ENCODE results near the gene CCT8L2. TPM values are rescaled to one million over a fixed set of nuclear protein-coding genes. Genes with fewer than 3 reads are reported as not detected.
"Not testable (repeated sequence)": the region's sequence is repeated elsewhere in the genome, so short reads cannot be mapped to it uniquely, and the experiment has no call there.

Gene CCT8L2
- total and polyA plus RNA-seq, 2 of the 4 experiments (the other 2 are of a cell fraction): not detected

GRCh38 chr22:16634092-16634491 lies 41.5 kb upstream of the CCT8L2 start:
- H4K5ac ChIP-seq (ENCODE audit: low read depth, low read length); H3K4me3 ChIP-seq (ENCODE audit: insufficient read depth, low read depth, low read length): not testable (repeated sequence)

GRCh38 chr22:16628476-16628875 lies 35.9 kb upstream of the CCT8L2 start:
- H2BK5ac ChIP-seq (ENCODE audit: low read depth, low read length, poor library complexity, severe bottlenecking); H4K20me1 ChIP-seq (ENCODE audit: insufficient read depth, low read length); H3K79me1 ChIP-seq (ENCODE audit: low read depth in 1 of 2, low read length in 2 of 2); CTCF ChIA-PET; dilution Hi-C loops (cut with HindIII; ENCODE audit: low sequenced_read_pairs, unreplicated experiment); H2AK9ac ChIP-seq (replicated peaks; ENCODE audit: low read depth, low read length, poor library complexity); H3K9me1 ChIP-seq (ENCODE audit: insufficient read depth, low read length); ATAC-seq (ENCODE audit: low read depth); BruUV-seq (replicated peaks); H2BK120ac ChIP-seq (ENCODE audit: low read depth, low read length); H3K9ac ChIP-seq (ENCODE audit: low read depth, low read length); H3K4ac ChIP-seq (ENCODE audit: low read depth, low read length); H3K18ac ChIP-seq (ENCODE audit: low read depth, low read length); intact Hi-C loops (cut with micrococcal nuclease); H4K8ac ChIP-seq (ENCODE audit: low read depth in 2 of 2, low read length in 2 of 2); H2BK20ac ChIP-seq (ENCODE audit: low read depth, low read length); H2AFZ ChIP-seq (replicated peaks; ENCODE audit: low read length, poor library complexity); in situ Hi-C loops (cut with MboI; ENCODE audit: low sequenced_read_pairs); H2AK5ac ChIP-seq (ENCODE audit: low read depth, low read length); H2BK15ac ChIP-seq (ENCODE audit: low read depth, low read length); H3K27ac ChIP-seq (ENCODE audit: insufficient read depth, low read length); H3K36me3 ChIP-seq (ENCODE audit: control insufficient read depth, insufficient read depth, low read length); H3K4me1 ChIP-seq (ENCODE audit: control insufficient read depth, insufficient read depth, low read length); H3K9me3 ChIP-seq (ENCODE audit: control insufficient read depth, insufficient read depth, low read length); POLR2A ChIA-PET (ENCODE audit: unreplicated experiment); H3K23ac ChIP-seq (ENCODE audit: low read depth, low read length); H4K91ac ChIP-seq (ENCODE audit: insufficient read depth, low read depth, low read length); H3K27me3 ChIP-seq (ENCODE audit: control insufficient read depth, insufficient read depth, low read length); H4K5ac ChIP-seq (ENCODE audit: low read depth, low read length); H3K56ac ChIP-seq (ENCODE audit: extremely low read depth, insufficient read depth, low read length); H3K4me3 ChIP-seq (ENCODE audit: insufficient read depth, low read depth, low read length); H3K14ac ChIP-seq (replicated peaks; ENCODE audit: low read depth, low read length); H3K4me2 ChIP-seq (ENCODE audit: low read depth, low read length); DNase-seq: not testable (repeated sequence)
- WGBS, 2 experiments (ENCODE audit: extremely low coverage in 2 of 2, insufficient read length in 1 of 2): no CpG with 5 or more reads among the region's 1 CpG

More at GRCh38 chr22:16634092-16634491, 41.5 kb upstream of the CCT8L2 start:
- intact Hi-C loops (cut with micrococcal nuclease); H3K27me3 ChIP-seq (ENCODE audit: control insufficient read depth, insufficient read depth, low read length); H3K23ac ChIP-seq (ENCODE audit: low read depth, low read length); H3K9ac ChIP-seq (ENCODE audit: low read depth, low read length); H3K27ac ChIP-seq (ENCODE audit: insufficient read depth, low read length); H2BK20ac ChIP-seq (ENCODE audit: low read depth, low read length); DNase-seq; H3K14ac ChIP-seq (replicated peaks; ENCODE audit: low read depth, low read length); H3K56ac ChIP-seq (ENCODE audit: extremely low read depth, insufficient read depth, low read length); H2BK15ac ChIP-seq (ENCODE audit: low read depth, low read length); H2BK120ac ChIP-seq (ENCODE audit: low read depth, low read length); H3K4ac ChIP-seq (ENCODE audit: low read depth, low read length); in situ Hi-C loops (cut with MboI; ENCODE audit: low sequenced_read_pairs); H2AK9ac ChIP-seq (replicated peaks; ENCODE audit: low read depth, low read length, poor library complexity); H3K79me1 ChIP-seq (ENCODE audit: low read depth in 1 of 2, low read length in 2 of 2); H3K9me1 ChIP-seq (ENCODE audit: insufficient read depth, low read length); H2AK5ac ChIP-seq (ENCODE audit: low read depth, low read length); dilution Hi-C loops (cut with HindIII; ENCODE audit: low sequenced_read_pairs, unreplicated experiment); BruUV-seq (replicated peaks); H4K91ac ChIP-seq (ENCODE audit: insufficient read depth, low read depth, low read length); POLR2A ChIA-PET (ENCODE audit: unreplicated experiment); H3K9me3 ChIP-seq (ENCODE audit: control insufficient read depth, insufficient read depth, low read length); CTCF ChIA-PET; ATAC-seq (ENCODE audit: low read depth); H3K36me3 ChIP-seq (ENCODE audit: control insufficient read depth, insufficient read depth, low read length); H3K4me2 ChIP-seq (ENCODE audit: low read depth, low read length); H4K8ac ChIP-seq (ENCODE audit: low read depth in 2 of 2, low read length in 2 of 2); H3K4me1 ChIP-seq (ENCODE audit: control insufficient read depth, insufficient read depth, low read length); H2AFZ ChIP-seq (replicated peaks; ENCODE audit: low read length, poor library complexity); H3K18ac ChIP-seq (ENCODE audit: low read depth, low read length); H2BK5ac ChIP-seq (ENCODE audit: low read depth, low read length, poor library complexity, severe bottlenecking); H4K20me1 ChIP-seq (ENCODE audit: insufficient read depth, low read length): not testable (repeated sequence)
